WTC11 (cell line): ENCODE measurements around the gene HS3ST4.

Source experiments
- CREM ChIP-seq: sonication (generic); formaldehyde crosslinking; IDR thresholded peaks from 2 replicates; pipeline ENCODE4 v1.8.1; 2022; ENCODE audit warnings: mild to moderate bottlenecking, missing genetic modification reagents, moderate library complexity
- FOXK1 ChIP-seq: sonication (generic); formaldehyde crosslinking; IDR thresholded peaks from 2 replicates; pipeline ENCODE4 v1.8.0; 2022; ENCODE audit warnings: mild to moderate bottlenecking, moderate library complexity, missing genetic modification reagents
- TF ChIP-seq, protein P1 (sequence below): sonication (generic); formaldehyde crosslinking; IDR thresholded peaks from 2 replicates; pipeline ENCODE4 v1.8.0; 2022; ENCODE audit warnings: mild to moderate bottlenecking, missing genetic modification reagents
- TF ChIP-seq, protein P2 (sequence below): fragments of 200-600 bp; IDR thresholded peaks from 2 replicates; pipeline ENCODE4 v1.8.0; 2022; ENCODE audit warnings: antibody characterized with exemption
- TF ChIP-seq, protein P3 (sequence below): sonication (generic); formaldehyde crosslinking; IDR thresholded peaks from 2 replicates; pipeline ENCODE4 v1.8.1; 2023; ENCODE audit warnings: mild to moderate bottlenecking, missing genetic modification reagents
- TF ChIP-seq, protein P4 (sequence below): sonication (generic); formaldehyde crosslinking; IDR thresholded peaks from 2 replicates; pipeline ENCODE4 v1.8.1; 2022; ENCODE audit warnings: missing genetic modification reagents, borderline replicate concordance
- TF ChIP-seq, protein P5 (sequence below): sonication (generic); formaldehyde crosslinking; conservative IDR thresholded peaks from 2 replicates; pipeline ENCODE4 v1.8.1; 2023; ENCODE audit warnings: mild to moderate bottlenecking, low read depth, missing genetic modification reagents, moderate library complexity
- TF ChIP-seq, protein P6 (sequence below): sonication (generic); formaldehyde crosslinking; IDR thresholded peaks from 2 replicates; pipeline ENCODE4 v1.8.0; 2022; ENCODE audit warnings: mild to moderate bottlenecking, missing genetic modification reagents
- TF ChIP-seq, protein P7 (sequence below): sonication (generic); formaldehyde crosslinking; IDR thresholded peaks from 2 replicates; pipeline ENCODE4 v1.8.1; 2022; ENCODE audit warnings: low read depth, mild to moderate bottlenecking, moderate library complexity, missing genetic modification reagents, borderline replicate concordance
- TF ChIP-seq, protein P8 (sequence below): sonication (generic); formaldehyde crosslinking; IDR thresholded peaks from 2 replicates; pipeline ENCODE4 v1.8.0; 2022; ENCODE audit warnings: mild to moderate bottlenecking, missing genetic modification reagents
- TF ChIP-seq, protein P9 (sequence below): sonication (generic); formaldehyde crosslinking; IDR thresholded peaks from 2 replicates; pipeline ENCODE4 v1.8.1; 2022; ENCODE audit warnings: mild to moderate bottlenecking, moderate library complexity, missing genetic modification reagents
- TF ChIP-seq, protein P10 (sequence below): sonication (generic); formaldehyde crosslinking; IDR thresholded peaks from 2 replicates; pipeline ENCODE4 v1.8.1; 2023; ENCODE audit warnings: mild to moderate bottlenecking, missing genetic modification reagents, moderate library complexity
- TF ChIP-seq, protein P11 (sequence below): sonication (generic); formaldehyde crosslinking; IDR thresholded peaks from 2 replicates; pipeline ENCODE4 v1.8.1; 2023; ENCODE audit warnings: mild to moderate bottlenecking, moderate library complexity, missing genetic modification reagents

DNA sequence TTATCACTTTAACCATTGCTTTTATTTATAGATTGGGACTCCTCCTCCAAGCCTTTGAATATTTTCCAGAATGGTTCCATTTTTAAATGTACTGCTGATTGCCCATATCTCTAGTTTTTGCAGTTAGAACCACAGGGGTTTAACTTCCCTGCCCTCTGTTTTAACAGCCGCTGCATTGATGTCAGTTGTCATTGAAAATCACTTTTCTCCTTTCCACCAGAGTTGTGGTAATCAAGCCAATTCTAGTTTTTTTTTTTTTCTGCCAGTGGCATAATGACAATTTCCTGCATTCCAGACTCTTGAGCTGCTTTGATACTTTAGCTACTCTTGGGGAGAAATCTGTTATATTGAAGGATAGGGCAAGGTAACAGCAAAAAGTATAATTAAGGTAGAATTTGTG, 91.5 kb downstream of the HS3ST4 start:
- TF ChIP-seq, protein P1, sequence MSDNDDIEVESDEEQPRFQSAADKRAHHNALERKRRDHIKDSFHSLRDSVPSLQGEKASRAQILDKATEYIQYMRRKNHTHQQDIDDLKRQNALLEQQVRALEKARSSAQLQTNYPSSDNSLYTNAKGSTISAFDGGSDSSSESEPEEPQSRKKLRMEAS (CRISPR knock-in tag) = no peak
- TF ChIP-seq, protein P2, sequence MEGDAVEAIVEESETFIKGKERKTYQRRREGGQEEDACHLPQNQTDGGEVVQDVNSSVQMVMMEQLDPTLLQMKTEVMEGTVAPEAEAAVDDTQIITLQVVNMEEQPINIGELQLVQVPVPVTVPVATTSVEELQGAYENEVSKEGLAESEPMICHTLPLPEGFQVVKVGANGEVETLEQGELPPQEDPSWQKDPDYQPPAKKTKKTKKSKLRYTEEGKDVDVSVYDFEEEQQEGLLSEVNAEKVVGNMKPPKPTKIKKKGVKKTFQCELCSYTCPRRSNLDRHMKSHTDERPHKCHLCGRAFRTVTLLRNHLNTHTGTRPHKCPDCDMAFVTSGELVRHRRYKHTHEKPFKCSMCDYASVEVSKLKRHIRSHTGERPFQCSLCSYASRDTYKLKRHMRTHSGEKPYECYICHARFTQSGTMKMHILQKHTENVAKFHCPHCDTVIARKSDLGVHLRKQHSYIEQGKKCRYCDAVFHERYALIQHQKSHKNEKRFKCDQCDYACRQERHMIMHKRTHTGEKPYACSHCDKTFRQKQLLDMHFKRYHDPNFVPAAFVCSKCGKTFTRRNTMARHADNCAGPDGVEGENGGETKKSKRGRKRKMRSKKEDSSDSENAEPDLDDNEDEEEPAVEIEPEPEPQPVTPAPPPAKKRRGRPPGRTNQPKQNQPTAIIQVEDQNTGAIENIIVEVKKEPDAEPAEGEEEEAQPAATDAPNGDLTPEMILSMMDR = no peak
- TF ChIP-seq, protein P3, sequence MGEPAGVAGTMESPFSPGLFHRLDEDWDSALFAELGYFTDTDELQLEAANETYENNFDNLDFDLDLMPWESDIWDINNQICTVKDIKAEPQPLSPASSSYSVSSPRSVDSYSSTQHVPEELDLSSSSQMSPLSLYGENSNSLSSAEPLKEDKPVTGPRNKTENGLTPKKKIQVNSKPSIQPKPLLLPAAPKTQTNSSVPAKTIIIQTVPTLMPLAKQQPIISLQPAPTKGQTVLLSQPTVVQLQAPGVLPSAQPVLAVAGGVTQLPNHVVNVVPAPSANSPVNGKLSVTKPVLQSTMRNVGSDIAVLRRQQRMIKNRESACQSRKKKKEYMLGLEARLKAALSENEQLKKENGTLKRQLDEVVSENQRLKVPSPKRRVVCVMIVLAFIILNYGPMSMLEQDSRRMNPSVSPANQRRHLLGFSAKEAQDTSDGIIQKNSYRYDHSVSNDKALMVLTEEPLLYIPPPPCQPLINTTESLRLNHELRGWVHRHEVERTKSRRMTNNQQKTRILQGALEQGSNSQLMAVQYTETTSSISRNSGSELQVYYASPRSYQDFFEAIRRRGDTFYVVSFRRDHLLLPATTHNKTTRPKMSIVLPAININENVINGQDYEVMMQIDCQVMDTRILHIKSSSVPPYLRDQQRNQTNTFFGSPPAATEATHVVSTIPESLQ (CRISPR knock-in tag) = no peak
- TF ChIP-seq, protein P4, sequence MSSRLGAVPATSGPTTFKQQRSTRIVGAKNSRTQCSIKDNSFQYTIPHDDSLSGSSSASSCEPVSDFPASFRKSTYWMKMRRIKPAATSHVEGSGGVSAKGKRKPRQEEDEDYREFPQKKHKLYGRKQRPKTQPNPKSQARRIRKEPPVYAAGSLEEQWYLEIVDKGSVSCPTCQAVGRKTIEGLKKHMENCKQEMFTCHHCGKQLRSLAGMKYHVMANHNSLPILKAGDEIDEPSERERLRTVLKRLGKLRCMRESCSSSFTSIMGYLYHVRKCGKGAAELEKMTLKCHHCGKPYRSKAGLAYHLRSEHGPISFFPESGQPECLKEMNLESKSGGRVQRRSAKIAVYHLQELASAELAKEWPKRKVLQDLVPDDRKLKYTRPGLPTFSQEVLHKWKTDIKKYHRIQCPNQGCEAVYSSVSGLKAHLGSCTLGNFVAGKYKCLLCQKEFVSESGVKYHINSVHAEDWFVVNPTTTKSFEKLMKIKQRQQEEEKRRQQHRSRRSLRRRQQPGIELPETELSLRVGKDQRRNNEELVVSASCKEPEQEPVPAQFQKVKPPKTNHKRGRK = no peak
- TF ChIP-seq, protein P5, sequence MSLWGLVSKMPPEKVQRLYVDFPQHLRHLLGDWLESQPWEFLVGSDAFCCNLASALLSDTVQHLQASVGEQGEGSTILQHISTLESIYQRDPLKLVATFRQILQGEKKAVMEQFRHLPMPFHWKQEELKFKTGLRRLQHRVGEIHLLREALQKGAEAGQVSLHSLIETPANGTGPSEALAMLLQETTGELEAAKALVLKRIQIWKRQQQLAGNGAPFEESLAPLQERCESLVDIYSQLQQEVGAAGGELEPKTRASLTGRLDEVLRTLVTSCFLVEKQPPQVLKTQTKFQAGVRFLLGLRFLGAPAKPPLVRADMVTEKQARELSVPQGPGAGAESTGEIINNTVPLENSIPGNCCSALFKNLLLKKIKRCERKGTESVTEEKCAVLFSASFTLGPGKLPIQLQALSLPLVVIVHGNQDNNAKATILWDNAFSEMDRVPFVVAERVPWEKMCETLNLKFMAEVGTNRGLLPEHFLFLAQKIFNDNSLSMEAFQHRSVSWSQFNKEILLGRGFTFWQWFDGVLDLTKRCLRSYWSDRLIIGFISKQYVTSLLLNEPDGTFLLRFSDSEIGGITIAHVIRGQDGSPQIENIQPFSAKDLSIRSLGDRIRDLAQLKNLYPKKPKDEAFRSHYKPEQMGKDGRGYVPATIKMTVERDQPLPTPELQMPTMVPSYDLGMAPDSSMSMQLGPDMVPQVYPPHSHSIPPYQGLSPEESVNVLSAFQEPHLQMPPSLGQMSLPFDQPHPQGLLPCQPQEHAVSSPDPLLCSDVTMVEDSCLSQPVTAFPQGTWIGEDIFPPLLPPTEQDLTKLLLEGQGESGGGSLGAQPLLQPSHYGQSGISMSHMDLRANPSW (CRISPR knock-in tag) = no peak
- TF ChIP-seq, protein P6, sequence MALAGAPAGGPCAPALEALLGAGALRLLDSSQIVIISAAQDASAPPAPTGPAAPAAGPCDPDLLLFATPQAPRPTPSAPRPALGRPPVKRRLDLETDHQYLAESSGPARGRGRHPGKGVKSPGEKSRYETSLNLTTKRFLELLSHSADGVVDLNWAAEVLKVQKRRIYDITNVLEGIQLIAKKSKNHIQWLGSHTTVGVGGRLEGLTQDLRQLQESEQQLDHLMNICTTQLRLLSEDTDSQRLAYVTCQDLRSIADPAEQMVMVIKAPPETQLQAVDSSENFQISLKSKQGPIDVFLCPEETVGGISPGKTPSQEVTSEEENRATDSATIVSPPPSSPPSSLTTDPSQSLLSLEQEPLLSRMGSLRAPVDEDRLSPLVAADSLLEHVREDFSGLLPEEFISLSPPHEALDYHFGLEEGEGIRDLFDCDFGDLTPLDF (CRISPR knock-in tag) = no peak
- TF ChIP-seq, protein P7, sequence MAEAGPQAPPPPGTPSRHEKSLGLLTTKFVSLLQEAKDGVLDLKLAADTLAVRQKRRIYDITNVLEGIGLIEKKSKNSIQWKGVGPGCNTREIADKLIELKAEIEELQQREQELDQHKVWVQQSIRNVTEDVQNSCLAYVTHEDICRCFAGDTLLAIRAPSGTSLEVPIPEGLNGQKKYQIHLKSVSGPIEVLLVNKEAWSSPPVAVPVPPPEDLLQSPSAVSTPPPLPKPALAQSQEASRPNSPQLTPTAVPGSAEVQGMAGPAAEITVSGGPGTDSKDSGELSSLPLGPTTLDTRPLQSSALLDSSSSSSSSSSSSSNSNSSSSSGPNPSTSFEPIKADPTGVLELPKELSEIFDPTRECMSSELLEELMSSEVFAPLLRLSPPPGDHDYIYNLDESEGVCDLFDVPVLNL (CRISPR knock-in tag) = no peak
- TF ChIP-seq, protein P8, sequence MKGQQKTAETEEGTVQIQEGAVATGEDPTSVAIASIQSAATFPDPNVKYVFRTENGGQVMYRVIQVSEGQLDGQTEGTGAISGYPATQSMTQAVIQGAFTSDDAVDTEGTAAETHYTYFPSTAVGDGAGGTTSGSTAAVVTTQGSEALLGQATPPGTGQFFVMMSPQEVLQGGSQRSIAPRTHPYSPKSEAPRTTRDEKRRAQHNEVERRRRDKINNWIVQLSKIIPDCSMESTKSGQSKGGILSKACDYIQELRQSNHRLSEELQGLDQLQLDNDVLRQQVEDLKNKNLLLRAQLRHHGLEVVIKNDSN = no peak
- no peak for TF ChIP-seq CREM
- TF ChIP-seq FOXK1 (CRISPR knock-in tag) = no peak
- TF ChIP-seq, protein P9, sequence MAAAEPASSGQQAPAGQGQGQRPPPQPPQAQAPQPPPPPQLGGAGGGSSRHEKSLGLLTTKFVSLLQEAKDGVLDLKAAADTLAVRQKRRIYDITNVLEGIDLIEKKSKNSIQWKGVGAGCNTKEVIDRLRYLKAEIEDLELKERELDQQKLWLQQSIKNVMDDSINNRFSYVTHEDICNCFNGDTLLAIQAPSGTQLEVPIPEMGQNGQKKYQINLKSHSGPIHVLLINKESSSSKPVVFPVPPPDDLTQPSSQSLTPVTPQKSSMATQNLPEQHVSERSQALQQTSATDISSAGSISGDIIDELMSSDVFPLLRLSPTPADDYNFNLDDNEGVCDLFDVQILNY (CRISPR knock-in tag) = no peak
- TF ChIP-seq, protein P10, sequence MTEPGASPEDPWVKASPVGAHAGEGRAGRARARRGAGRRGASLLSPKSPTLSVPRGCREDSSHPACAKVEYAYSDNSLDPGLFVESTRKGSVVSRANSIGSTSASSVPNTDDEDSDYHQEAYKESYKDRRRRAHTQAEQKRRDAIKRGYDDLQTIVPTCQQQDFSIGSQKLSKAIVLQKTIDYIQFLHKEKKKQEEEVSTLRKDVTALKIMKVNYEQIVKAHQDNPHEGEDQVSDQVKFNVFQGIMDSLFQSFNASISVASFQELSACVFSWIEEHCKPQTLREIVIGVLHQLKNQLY (CRISPR knock-in tag) = no peak
- TF ChIP-seq, protein P11, sequence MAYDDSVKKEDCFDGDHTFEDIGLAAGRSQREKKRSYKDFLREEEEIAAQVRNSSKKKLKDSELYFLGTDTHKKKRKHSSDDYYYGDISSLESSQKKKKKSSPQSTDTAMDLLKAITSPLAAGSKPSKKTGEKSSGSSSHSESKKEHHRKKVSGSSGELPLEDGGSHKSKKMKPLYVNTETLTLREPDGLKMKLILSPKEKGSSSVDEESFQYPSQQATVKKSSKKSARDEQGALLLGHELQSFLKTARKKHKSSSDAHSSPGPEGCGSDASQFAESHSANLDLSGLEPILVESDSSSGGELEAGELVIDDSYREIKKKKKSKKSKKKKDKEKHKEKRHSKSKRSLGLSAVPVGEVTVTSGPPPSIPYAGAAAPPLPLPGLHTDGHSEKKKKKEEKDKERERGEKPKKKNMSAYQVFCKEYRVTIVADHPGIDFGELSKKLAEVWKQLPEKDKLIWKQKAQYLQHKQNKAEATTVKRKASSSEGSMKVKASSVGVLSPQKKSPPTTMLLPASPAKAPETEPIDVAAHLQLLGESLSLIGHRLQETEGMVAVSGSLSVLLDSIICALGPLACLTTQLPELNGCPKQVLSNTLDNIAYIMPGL (CRISPR knock-in tag) = no peak
